Caki2 (cell line): ENCODE results near the gene CD4. TPM values are rescaled to one million over a fixed set of nuclear protein-coding genes. Genes with fewer than 3 reads are reported as not detected.

Experiments
- DNase-seq: peaks from one replicate; pipeline ENCODE4 v3.0.0-alpha.2; 2015; ENCODE audit warnings: low read depth
- in situ Hi-C: cut with HindIII; loops from 2 replicates; pipeline ENCODE4 v1.10.0; 2016; ENCODE audit warnings: low sequenced_read_pairs, low pct_unique_long_range_greater_than_20kb, mixed read lengths
- total RNA-seq: library from RNA; depleted of rRNA; stranded (reverse); fragments of >200 nt; shearing (Covaris generic); gene quantifications from 2 replicates; pipeline ENCODE4 v1.2.3, GENCODE V29; 2014; ENCODE audit warnings: low replicate concordance

CD4 gene
- total RNA-seq, 1 experiment from 2014 or later, result not detected

GRCh38 chr12:6791931-6792520 is 2.7 kb downstream of the CD4 start:
- in situ Hi-C loops, result no loop called here
- DNase-seq, result no peak

- in situ Hi-C loops, result no loop called here
- DNase-seq, result no peak
Measured at GRCh38 chr12:6792522-6793201, 3.3 kb downstream of the CD4 start.

- DNase-seq, result no peak
- in situ Hi-C loops, result no loop called here
Measured at GRCh38 chr12:6795088-6795487, 5.8 kb downstream of the CD4 start.

DNA sequence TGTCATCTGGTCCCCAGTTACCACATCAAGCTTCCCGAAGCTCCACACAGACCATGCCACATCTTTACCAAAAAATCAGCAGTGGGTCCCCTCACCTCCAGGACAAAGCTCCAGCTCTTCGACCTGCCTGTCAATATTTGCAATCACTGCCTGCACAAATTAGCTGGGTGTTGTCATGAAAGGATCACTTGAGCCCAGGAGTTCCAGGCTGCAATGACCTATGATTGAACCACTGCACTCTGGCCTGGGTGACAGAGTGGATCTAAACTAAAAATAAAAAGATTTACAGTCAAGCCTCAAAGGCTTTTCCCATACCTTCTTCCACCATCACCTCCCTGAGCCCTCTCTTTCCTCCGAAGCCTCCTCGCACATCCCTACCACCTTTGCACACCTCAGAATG is 7.2 kb downstream of the CD4 start:
- DNase-seq, result no peak
- in situ Hi-C loops, result no loop called here

DNA sequence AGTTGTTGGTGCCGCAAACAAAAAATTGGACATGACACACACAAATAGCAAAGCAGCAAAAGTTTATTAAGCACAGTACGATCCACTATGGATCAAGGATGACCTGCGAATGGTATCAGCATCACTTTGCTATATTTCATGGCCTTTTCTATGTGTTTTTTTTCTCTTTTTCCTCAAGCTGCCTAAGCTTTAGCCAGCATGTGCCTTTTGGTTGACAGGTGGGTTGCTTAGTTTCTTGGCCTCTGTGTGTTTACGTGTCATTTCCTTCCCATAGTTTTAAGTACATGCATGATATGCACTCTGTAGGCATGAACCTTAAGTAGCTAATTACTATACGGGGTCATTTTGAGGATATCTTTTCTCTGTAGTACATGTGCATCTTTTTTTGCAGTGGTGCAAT is 9.8 kb downstream of the CD4 start:
- in situ Hi-C loops, result no loop called here
- no peak for DNase-seq

- no peak for DNase-seq
- in situ Hi-C loops, result no loop called here
Measured at GRCh38 chr12:6807170-6807569, 17.8 kb downstream of the CD4 start.

DNA sequence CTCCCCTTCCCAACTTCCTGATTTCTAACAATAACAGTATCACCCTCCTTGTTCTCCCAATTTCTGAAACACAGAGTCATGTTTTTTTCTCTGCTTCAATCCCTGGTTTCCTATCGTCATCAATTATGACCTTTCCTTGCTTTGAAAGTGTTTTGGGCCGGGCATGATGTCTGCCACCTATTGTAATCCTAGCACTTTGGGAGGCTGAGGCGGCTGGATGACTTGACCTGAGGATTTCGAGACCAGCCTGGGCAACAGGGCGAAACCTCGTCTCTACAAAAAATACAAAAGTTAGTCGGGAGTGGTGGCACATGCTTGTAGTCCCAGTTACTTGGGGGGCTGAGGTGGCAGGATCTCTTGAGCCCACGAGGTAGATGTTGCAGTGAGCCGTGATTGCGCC is 19.7 kb downstream of the CD4 start:
- DNase-seq, result no peak
- in situ Hi-C loops, result no loop called here

GRCh38 chr12:6810758-6811157 is 21.4 kb downstream of the CD4 start:
- in situ Hi-C loops, result no loop called here
- no peak for DNase-seq

- no peak for DNase-seq
- in situ Hi-C loops, result no loop called here
Measured at GRCh38 chr12:6813363-6813762, 24.0 kb downstream of the CD4 start.

DNA sequence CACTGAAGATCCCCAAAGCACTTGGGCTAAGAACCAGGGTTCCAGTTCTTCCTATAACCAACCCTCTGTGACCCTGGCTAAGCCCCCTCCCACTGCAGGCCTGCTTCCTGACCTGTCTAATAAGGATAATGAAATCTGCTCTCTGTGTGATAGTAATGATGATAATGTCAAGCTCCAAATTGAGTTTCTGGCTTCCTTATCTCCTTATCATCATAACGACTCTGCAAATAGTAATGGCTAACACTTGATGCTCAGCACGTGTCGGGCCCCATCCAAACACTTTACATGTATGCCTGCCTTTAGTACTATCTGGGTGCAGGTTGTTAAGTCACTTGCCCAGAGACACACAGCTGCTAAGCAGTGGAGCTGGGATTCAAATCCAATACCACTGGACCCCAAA is 27.3 kb downstream of the CD4 start:
- no peak for DNase-seq

GRCh38 chr12:6817098-6817497 is 27.8 kb downstream of the CD4 start:
- in situ Hi-C loops, result no loop called here
- no peak for DNase-seq

More for the DNA sequence above, 27.3 kb downstream of the CD4 start:
- in situ Hi-C loops, result no loop called here

DNA sequence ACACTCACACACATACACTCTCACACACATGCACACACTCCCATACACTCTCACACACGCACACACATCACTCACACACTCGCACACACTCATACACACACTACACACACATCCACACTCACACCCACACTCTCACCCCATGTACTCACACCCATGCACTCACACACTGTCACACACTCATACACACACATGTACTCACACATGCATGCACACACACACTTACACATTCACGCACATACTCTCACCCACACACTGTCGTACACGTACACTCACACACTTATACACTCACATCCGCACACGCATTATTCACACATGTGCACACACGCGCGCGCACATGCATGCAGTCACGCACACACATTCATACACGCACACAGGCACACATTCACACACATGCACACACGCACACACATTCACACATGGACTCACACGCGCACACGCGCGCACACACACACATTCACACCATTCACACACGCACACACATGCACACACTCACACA is 28.4 kb downstream of the CD4 start:
- no peak for DNase-seq
- in situ Hi-C loops, result no loop called here

DNA sequence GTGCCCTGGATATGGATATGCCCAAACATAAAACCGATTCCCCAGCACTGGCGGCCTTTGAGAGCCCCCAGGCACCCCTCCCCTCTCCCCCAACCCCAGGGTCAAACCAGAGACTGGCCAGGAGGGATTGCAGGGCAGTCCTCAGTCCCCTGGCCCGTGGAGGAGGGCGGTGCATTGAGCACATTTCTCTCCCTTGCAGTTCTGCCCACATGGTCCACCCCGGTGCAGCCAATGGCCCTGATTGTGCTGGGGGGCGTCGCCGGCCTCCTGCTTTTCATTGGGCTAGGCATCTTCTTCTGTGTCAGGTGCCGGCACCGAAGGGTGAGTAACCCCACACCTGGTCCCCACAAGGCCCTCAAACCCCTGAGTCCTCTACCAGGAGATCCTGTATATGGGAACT is 28.9 kb downstream of the CD4 start:
- DNase-seq, result no peak
- in situ Hi-C loops, result no loop called here

- DNase-seq, result no peak
- in situ Hi-C loops, result no loop called here
Measured at GRCh38 chr12:6818645-6819044, 29.3 kb downstream of the CD4 start.

- DNase-seq, result no peak
- in situ Hi-C loops, result no loop called here
Measured at GRCh38 chr12:6819106-6820030, 30.0 kb downstream of the CD4 start.

DNA sequence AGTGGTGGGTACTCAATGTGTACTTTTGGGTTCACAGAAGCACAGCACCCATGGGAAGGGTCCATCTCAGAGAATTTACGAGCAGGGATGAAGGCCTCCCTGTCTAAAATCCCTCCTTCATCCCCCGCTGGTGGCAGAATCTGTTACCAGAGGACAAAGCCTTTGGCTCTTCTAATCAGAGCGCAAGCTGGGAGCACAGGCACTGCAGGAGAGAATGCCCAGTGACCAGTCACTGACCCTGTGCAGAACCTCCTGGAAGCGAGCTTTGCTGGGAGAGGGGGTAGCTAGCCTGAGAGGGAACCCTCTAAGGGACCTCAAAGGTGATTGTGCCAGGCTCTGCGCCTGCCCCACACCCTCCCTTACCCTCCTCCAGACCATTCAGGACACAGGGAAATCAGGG is 30.8 kb downstream of the CD4 start:
- no peak for DNase-seq
- in situ Hi-C loops, result no loop called here

GRCh38 chr12:6821591-6822425 is 32.5 kb downstream of the CD4 start, which contains the start of gene GPR162:
Gene GPR162, plus strand, starts transcription at chr12:6821821. Its CDS starts 2,078 bp downstream, at chr12:6823899.
- no peak for DNase-seq

GRCh38 chr12:6822426-6823135 is 33.3 kb downstream of the CD4 start:
- no peak for DNase-seq
- in situ Hi-C loops, result no loop called here

More at GRCh38 chr12:6821591-6822425, 32.5 kb downstream of the CD4 start, which contains the start of gene GPR162:
- in situ Hi-C loops, result no loop called here
